ENCODE measurements around the gene C12orf42.

C12orf42 gene

DNA sequence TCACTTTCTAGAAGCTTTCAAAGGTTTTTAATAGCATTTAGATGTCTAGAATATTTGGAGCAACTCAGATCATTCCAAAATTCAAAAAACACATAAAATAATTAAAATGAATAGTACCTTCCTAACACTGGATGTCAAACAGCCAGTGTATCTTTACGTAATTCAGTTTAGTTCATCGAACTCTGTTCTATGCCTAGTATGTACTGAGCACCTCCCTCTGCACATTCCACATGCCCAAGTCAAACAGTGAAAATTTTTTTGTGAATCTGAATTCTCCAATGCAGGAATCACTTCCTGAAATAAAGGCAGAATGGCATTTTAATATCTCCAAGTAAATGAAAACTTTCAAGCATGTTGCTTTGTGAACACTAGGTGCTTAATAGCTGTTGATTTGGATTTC, 192.3 kb downstream of the C12orf42 start:
- Histone ChIP-seq H3K27me3 (ENCODE audit: insufficient read depth, low read length) (no peaks in the 10 kb centered on the region), H3K9me2 (ENCODE audit: low read depth, low read length) (no peaks in the 10 kb centered on the region), H3K79me2 (ENCODE audit: insufficient read depth, low read length) (no peaks in the 10 kb centered on the region), H3K4me1 (ENCODE audit: insufficient read depth, low read length, severe bottlenecking) (no peaks in the 10 kb centered on the region), H3K4me3 (ENCODE audit: low read depth, low read length, poor library complexity, severe bottlenecking) (no peak overlapping the region), H3K36me3 (ENCODE audit: insufficient read depth, low read length) (no peaks in the 10 kb centered on the region), H4K20me1 (ENCODE audit: insufficient read depth, low read length) (no peaks in the 10 kb centered on the region), H3K9me3 (ENCODE audit: low read length) (no peaks in the 10 kb centered on the region), H3K4me2 (ENCODE audit: low read length) (no peak overlapping the region), H3K9ac (ENCODE audit: low read length) (no peak overlapping the region), H3K27ac (ENCODE audit: low read depth, low read length, poor library complexity, severe bottlenecking) (no peak overlapping the region), H2AFZ (ENCODE audit: low read length) (no peak overlapping the region), H3F3A (ENCODE audit: insufficient read depth, low read length) (no peaks in the 10 kb centered on the region)
- TF ChIP-seq, protein P1, sequence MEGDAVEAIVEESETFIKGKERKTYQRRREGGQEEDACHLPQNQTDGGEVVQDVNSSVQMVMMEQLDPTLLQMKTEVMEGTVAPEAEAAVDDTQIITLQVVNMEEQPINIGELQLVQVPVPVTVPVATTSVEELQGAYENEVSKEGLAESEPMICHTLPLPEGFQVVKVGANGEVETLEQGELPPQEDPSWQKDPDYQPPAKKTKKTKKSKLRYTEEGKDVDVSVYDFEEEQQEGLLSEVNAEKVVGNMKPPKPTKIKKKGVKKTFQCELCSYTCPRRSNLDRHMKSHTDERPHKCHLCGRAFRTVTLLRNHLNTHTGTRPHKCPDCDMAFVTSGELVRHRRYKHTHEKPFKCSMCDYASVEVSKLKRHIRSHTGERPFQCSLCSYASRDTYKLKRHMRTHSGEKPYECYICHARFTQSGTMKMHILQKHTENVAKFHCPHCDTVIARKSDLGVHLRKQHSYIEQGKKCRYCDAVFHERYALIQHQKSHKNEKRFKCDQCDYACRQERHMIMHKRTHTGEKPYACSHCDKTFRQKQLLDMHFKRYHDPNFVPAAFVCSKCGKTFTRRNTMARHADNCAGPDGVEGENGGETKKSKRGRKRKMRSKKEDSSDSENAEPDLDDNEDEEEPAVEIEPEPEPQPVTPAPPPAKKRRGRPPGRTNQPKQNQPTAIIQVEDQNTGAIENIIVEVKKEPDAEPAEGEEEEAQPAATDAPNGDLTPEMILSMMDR (IDR thresholded peaks at IDR 0.05; ENCODE audit: low read length), result no peak
- no peak for TF ChIP-seq EZH2 (IDR thresholded peaks at IDR 0.05; ENCODE audit: borderline replicate concordance, low read length)

DNA sequence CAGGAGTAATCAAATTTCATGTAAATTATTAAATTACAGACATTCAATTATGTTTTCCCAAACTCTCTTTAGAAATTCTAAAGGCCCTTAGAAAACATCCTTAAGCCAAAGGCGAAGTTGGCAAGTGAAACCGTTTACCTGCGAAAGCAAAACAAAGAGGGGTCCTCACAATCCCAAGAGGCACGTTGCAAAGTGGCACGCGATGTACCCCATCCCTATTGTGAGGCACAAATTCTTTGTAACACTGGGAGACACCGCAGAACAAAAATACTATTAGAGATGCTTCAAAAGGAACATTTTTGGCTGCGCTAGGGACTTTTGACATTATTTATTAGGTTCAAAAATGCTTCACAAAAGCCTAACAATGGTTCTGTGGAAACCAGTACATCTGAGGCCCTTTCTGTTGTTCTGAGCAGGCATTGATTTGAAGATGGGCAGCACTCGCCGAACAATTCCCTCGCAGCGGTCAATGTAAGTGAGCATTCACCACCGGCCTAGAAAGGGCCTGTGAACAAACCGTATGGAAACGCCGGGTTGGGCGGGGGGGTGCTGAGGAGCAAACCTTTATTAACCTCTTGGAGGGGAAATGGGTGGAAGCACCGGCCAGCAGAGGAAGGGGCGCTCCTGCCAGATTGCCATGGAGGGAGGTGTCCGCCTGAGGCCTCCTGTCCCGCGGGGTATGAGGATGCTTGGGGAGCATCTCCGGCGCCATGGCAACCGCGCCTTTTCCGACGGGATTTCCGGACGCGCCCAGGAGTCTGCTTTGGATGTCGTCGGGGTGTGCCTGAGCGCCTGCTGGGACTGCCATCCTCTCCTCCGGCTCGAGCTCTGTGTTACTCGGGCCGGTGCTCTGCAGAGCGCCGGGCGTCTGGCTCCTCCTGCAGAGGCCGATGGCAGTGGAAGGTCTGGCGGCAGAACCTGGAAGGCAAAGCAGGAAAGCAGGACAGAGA, 193.9 kb downstream of the C12orf42 start:
- H3K4me2 ChIP-seq (ENCODE audit: low read length), result no peak overlapping the region
- no peak overlapping the region for H2AFZ ChIP-seq (ENCODE audit: low read length)
- TF ChIP-seq, protein P1 (IDR thresholded peaks at IDR 0.05; ENCODE audit: low read length), result no peak
- no peak for TF ChIP-seq EZH2 (IDR thresholded peaks at IDR 0.05; ENCODE audit: borderline replicate concordance, low read length)

DNA sequence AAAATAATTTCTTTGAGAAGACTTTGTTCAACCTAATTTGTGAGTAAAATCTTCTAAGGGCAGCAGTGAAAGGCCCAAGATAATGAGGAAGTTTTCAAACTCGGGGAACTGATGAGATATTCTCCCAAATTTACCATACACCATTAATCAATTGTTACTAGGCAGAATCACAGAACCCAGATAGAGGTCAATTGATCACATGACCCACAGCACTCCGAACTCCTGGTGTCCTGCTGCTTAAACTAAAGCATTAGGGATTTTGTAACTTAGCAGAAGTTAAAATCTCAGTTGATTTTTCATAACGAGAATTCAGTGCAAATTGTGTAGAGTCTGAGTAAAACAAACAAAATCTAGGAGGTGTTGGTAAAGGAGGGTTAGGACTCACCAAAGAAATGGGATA, 207.8 kb downstream of the C12orf42 start:
- Histone ChIP-seq H2AFZ (ENCODE audit: low read length) (no peak overlapping the region), H3K4me1 (ENCODE audit: insufficient read depth, low read length, severe bottlenecking) (no peaks in the 10 kb centered on the region), H3K27ac (ENCODE audit: low read depth, low read length, poor library complexity, severe bottlenecking) (no peak overlapping the region), H3K4me2 (ENCODE audit: low read length) (no peak overlapping the region), H3K4me3 (ENCODE audit: low read depth, low read length, poor library complexity, severe bottlenecking) (no peak overlapping the region), H3K79me2 (ENCODE audit: insufficient read depth, low read length) (no peaks in the 10 kb centered on the region), H3K36me3 (ENCODE audit: insufficient read depth, low read length) (no peaks in the 10 kb centered on the region), H3K9me3 (ENCODE audit: low read length) (no peaks in the 10 kb centered on the region), H3K9ac (ENCODE audit: low read length) (no peak overlapping the region), H4K20me1 (ENCODE audit: insufficient read depth, low read length) (no peaks in the 10 kb centered on the region), H3K9me2 (ENCODE audit: low read depth, low read length) (no peaks in the 10 kb centered on the region), H3K27me3 (ENCODE audit: insufficient read depth, low read length) (no peaks in the 10 kb centered on the region), H3F3A (ENCODE audit: insufficient read depth, low read length) (no peaks in the 10 kb centered on the region)
- TF ChIP-seq, protein P1 (IDR thresholded peaks at IDR 0.05; ENCODE audit: low read length), result no peak
- no peak for TF ChIP-seq EZH2 (IDR thresholded peaks at IDR 0.05; ENCODE audit: borderline replicate concordance, low read length)

More for the DNA sequence above, 193.9 kb downstream of the C12orf42 start:
- H4K20me1 ChIP-seq (ENCODE audit: insufficient read depth, low read length), result no peaks in the 10 kb centered on the region
- no peaks in the 10 kb centered on the region for H3K27me3 ChIP-seq (ENCODE audit: insufficient read depth, low read length)
- H3K79me2 ChIP-seq (ENCODE audit: insufficient read depth, low read length), result no peaks in the 10 kb centered on the region
- no peaks in the 10 kb centered on the region for H3K9me2 ChIP-seq (ENCODE audit: low read depth, low read length)
- H3K4me3 ChIP-seq (ENCODE audit: low read depth, low read length, poor library complexity, severe bottlenecking), result no peak overlapping the region
- no peaks in the 10 kb centered on the region for H3K4me1 ChIP-seq (ENCODE audit: insufficient read depth, low read length, severe bottlenecking)
- H3F3A ChIP-seq (ENCODE audit: insufficient read depth, low read length), result no peaks in the 10 kb centered on the region
- no peak overlapping the region for H3K9ac ChIP-seq (ENCODE audit: low read length)
- no peaks in the 10 kb centered on the region for H3K36me3 ChIP-seq (ENCODE audit: insufficient read depth, low read length)
- H3K9me3 ChIP-seq (ENCODE audit: low read length), result no peaks in the 10 kb centered on the region
- H3K27ac ChIP-seq (ENCODE audit: low read depth, low read length, poor library complexity, severe bottlenecking), result no peak overlapping the region
